K562 (cell line): Measurements from ENCODE around the gene EXD2. TPM values are rescaled to one million over a fixed set of nuclear protein-coding genes. Genes with fewer than 3 reads are reported as not detected.

Experiments
- ATAC-seq: fragments of 200-7000 bp; cut with Tn5 transposase; 3 replicates; pipeline ENCODE4 v1.9.1; 2020; ENCODE audit warnings: moderate library complexity
- BruUV-seq: library from RNA; stranded (reverse); fragments of 400-500 nt; replicated peaks from 2 replicates; lab custom pipeline; 2021; lab: Mats Ljungman, UMichigan
- CTCF ChIA-PET: fragments of 300-600 bp; formaldehyde crosslinking; extraction: SDS; loops from one replicate; lab custom pipeline; 2021; ENCODE audit warnings: low intra/inter-chr PET ratio; lab: Yijun Ruan, JAX
- POLR2A ChIA-PET: fragments of 300-600, 350-650 bp; sonication (Branson Sonifier 250); formaldehyde crosslinking; extraction: SDS; loops from one replicate; lab custom pipeline; 2021; ENCODE audit warnings: antibody characterized with exemption, inconsistent platforms; lab: Yijun Ruan, JAX
- DNase-seq, 4 experiments: peaks; one replicate each; pipeline versions ENCODE4 v3.0.0 to v3.0.0-alpha.2; 2011 to 2018; ENCODE audit warnings: low spot score in 3 of 4, mixed read lengths in 3 of 4; ENCODE audit errors: extremely low read depth in 1 of 4
- FAIRE-seq: peaks from 2 replicates; lab custom pipeline; 2011; peaks lifted over from hg19 to GRCh38; lab: Jason Lieb, UNC
- H2AFZ ChIP-seq: 2 replicates; pipeline ENCODE4 v1.6.0; 2011; ENCODE audit warnings: low read depth, low read length, control low read depth, inconsistent platforms
- H3K27ac ChIP-seq: fragments of 200-600 bp; 3 replicates; pipeline ENCODE4 v1.8.0; 2011; ENCODE audit warnings: low read depth, mild to moderate bottlenecking, control low read depth, inconsistent platforms, low read length, moderate library complexity, mixed read lengths; ENCODE audit errors: extremely low read depth
- H3K27me3 ChIP-seq, 2 experiments: fragments of 300-600 bp in 1 of 2; 2 replicates in 1 of 2; 3 replicates in 1 of 2; pipeline versions ENCODE4 v1.6.0 to v1.8.0; 2011; ENCODE audit warnings: inconsistent platforms in 2 of 2, low read length in 2 of 2, mild to moderate bottlenecking in 1 of 2, mixed read lengths in 1 of 2, moderate library complexity in 1 of 2; ENCODE audit not compliant: control insufficient read depth in 2 of 2, insufficient read depth in 2 of 2
- H3K36me3 ChIP-seq: fragments of 300-600 bp; 3 replicates; pipeline ENCODE4 v1.8.0; 2011; ENCODE audit warnings: mild to moderate bottlenecking, low read length, inconsistent platforms; ENCODE audit not compliant: control insufficient read depth, insufficient read depth
- H3K4me1 ChIP-seq, 2 experiments: fragments of 200-600 bp in 1 of 2; replicated peaks in 1 of 2; 2 replicates in 1 of 2; 3 replicates in 1 of 2; pipeline versions ENCODE4 v1.5.1 to v1.8.0; 2011; ENCODE audit warnings: inconsistent platforms in 2 of 2, low read length in 2 of 2, mild to moderate bottlenecking in 1 of 2, mixed read lengths in 1 of 2, moderate library complexity in 1 of 2; ENCODE audit not compliant: control insufficient read depth in 2 of 2, insufficient read depth in 2 of 2
- H3K4me2 ChIP-seq: 2 replicates; pipeline ENCODE4 v1.6.1; 2011; ENCODE audit warnings: low read length, control low read depth, inconsistent platforms, mixed read lengths; ENCODE audit not compliant: insufficient read depth
- H3K4me3 ChIP-seq: fragments of 200-600 bp; sonication (generic), shearing (Covaris generic); 2 replicates; pipeline ENCODE4 v1.5.1; 2016; ENCODE audit warnings: control low read depth, inconsistent platforms
- H3K79me2 ChIP-seq: fragments of 200-600 bp; 3 replicates; pipeline ENCODE4 v1.8.0; 2011; ENCODE audit warnings: low read length, inconsistent platforms; ENCODE audit not compliant: control insufficient read depth, insufficient read depth
- H3K9ac ChIP-seq, 2 experiments: 2 replicates each; pipeline versions ENCODE4 v1.6.0 to v1.6.1; 2011; ENCODE audit warnings: low read depth in 2 of 2, low read length in 2 of 2, control low read depth in 1 of 2, inconsistent platforms in 1 of 2, mild to moderate bottlenecking in 1 of 2, mixed read lengths in 1 of 2; ENCODE audit not compliant: insufficient read depth in 1 of 2
- H3K9me1 ChIP-seq: one replicate; pipeline ENCODE4 v1.6.0; 2011; ENCODE audit warnings: inconsistent platforms, mild to moderate bottlenecking, low read length, moderate library complexity; ENCODE audit not compliant: control insufficient read depth, insufficient read depth
- H3K9me3 ChIP-seq: replicated peaks from 2 replicates; pipeline ENCODE4 v1.5.1; 2011; ENCODE audit warnings: low read depth, low read length, inconsistent platforms; ENCODE audit not compliant: control insufficient read depth, insufficient read depth
- H4K20me1 ChIP-seq: replicated peaks from 2 replicates; pipeline ENCODE4 v1.6.1; 2011; ENCODE audit warnings: low read length, inconsistent platforms, mixed read lengths; ENCODE audit not compliant: control insufficient read depth, insufficient read depth
- CEBPB ChIP-seq: fragments of 450-650 bp; IDR thresholded peaks from 2 replicates; pipeline ENCODE4 v1.6.1; 2016; ENCODE audit warnings: missing genetic modification characterization, missing compliant biosample characterization
- ELF4 ChIP-seq: fragments of 450-650 bp; formaldehyde crosslinking; IDR thresholded peaks from 2 replicates; pipeline ENCODE4 v1.4.0; 2022; ENCODE audit warnings: missing genetic modification characterization
- HINFP ChIP-seq: fragments of 450-650 bp; conservative IDR thresholded peaks from 2 replicates; pipeline ENCODE4 v1.6.1; 2016; ENCODE audit warnings: missing genetic modification characterization, low read depth, mild to moderate bottlenecking, control low read depth, missing compliant biosample characterization
- NFE2 ChIP-seq: IDR thresholded peaks from 2 replicates; pipeline ENCODE4 v1.6.1; 2014; ENCODE audit warnings: antibody characterized with exemption, low read depth
- PCBP1 ChIP-seq: fragments of 200-400 bp; formaldehyde crosslinking; IDR thresholded peaks from 2 replicates; pipeline ENCODE4 v1.6.1; 2018; ENCODE audit warnings: mild to moderate bottlenecking, low read depth, low read length; ENCODE audit not compliant: poor library complexity, severe bottlenecking
- RFX1 ChIP-seq: fragments of 450-650 bp; IDR thresholded peaks from 2 replicates; pipeline ENCODE4 v1.6.1; 2016; ENCODE audit warnings: mild to moderate bottlenecking, moderate library complexity
- WGBS: fragments of 100-300 bp; shearing (Covaris generic); methylation state at CpG from one replicate; pipeline ENCODE4 v1.1.6; 2016; ENCODE audit warnings: low coverage, mixed read lengths; ENCODE audit not compliant: insufficient coverage; ENCODE audit errors: missing lambda C conversion rate; 5-methylcytosine and 5-hydroxymethylcytosine counted together
- in situ Hi-C: fragments of 300-500 bp; cut with MboI; formaldehyde crosslinking; loops from 4 replicates; pipeline ENCODE4 v1.15.0; 2018; ENCODE audit warnings: inconsistent platforms, mixed read lengths
- intact Hi-C: fragments of 100-400 bp; cut with micrococcal nuclease; formaldehyde crosslinking; loops from 2 replicates; pipeline ENCODE4 v1.14.2; 2022
- polyA plus RNA-seq, 8 experiments: library from polyadenylated mRNA; depleted of rRNA in 4 of 8; stranded (reverse) in 5 of 8; unstranded in 3 of 8; fragments of >200 nt; fragmentation: Nextera tagmentation in 2 of 8; fragmentation: Illumina TruSeq in 1 of 8; extraction: Ambion mirVana in 2 of 8; extraction: Trizol in 1 of 8; gene quantifications; 2 replicates each; pipeline versions ENCODE4 v1.2.1 to v1.2.3, GENCODE V29; 2011 to 2014; ENCODE audit warnings: inconsistent platforms in 1 of 8, missing spikeins in 1 of 8
- total RNA-seq, 7 experiments: library from RNA; depleted of rRNA in 6 of 7; stranded (reverse); fragments of >200 nt in 6 of 7; fragmentation: Illumina TruSeq in 2 of 7; extraction: Trizol in 2 of 7; gene quantifications; 2 replicates each; pipeline versions ENCODE4 v1.2.1 to v1.2.3, GENCODE V29; 2011 to 2021; ENCODE audit warnings: low replicate concordance in 1 of 7

The EXD2 gene
- total and polyA plus RNA-seq, 9 of the 15 experiments (the other 6 are each of a cell fraction or from before 2014, with no cell fraction given), result 1.6 to 7.5 (median 3.7) TPM

DNA sequence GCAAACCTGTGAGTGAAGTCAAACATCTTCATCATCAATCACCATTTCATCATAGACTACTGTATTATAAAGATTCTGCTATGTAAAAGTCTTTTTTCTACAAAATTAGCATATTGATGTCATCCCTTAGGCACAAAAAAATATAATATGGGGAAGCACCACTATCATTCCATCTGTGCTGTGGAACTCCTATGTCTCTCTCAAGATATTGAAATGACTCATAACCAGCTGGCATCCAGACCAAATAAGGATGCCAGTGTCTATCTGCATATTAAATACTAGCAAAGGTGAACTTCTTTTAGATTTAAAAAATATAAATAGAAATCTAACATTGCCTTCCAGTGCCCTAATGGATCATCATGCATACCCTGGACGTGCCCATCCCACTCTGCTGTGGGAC is 20.5 kb upstream of the EXD2 start (continued):
- no peak for TF ChIP-seq CEBPB (tag)

DNA sequence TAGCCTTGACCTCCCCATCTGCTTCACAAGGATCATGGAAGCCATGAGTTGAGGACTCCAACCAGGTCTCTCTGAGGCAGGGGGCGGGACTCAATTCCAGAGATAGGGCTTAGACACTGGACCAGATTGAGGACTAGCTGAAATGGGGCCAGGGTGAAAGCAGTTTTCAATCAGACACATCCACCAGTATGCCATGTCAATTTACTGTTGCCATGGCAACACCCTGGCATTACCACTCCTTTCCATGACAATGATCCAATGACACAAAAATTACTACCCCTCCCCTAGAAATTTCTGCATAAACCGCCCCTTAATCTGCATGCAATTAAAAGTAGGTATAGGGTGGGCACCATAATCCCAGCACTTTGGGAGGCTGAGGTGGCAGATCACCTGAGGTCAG is 19.7 kb upstream of the EXD2 start:
- intact Hi-C loops, result no loop called here
- no peak overlapping the region for H3K4me2 ChIP-seq
- H3K9me1 ChIP-seq, result no peaks in the 10 kb centered on the region
- no peaks in the 10 kb centered on the region for H3K9me3 ChIP-seq
- DNase-seq (no peak), FAIRE-seq (no peak), ATAC-seq (no peak)
- H2AFZ ChIP-seq, result no peak overlapping the region
- POLR2A ChIA-PET, result no interaction called here
- H3K27ac ChIP-seq, result no peak overlapping the region
- H3K36me3 ChIP-seq, result no peaks in the 10 kb centered on the region
- in situ Hi-C loops, result no loop called here
- H4K20me1 ChIP-seq, result no peaks in the 10 kb centered on the region
- CTCF ChIA-PET, result no interaction called here
- no peaks in the 10 kb centered on the region for H3K27me3 ChIP-seq
- H3K79me2 ChIP-seq, result no peaks in the 10 kb centered on the region
- no peaks in the 10 kb centered on the region for H3K4me1 ChIP-seq
- no TSS peak for BruUV-seq
- H3K9ac ChIP-seq, result no peak overlapping the region
- no peak overlapping the region for H3K4me3 ChIP-seq
- no peak for TF ChIP-seq PCBP1
- TF ChIP-seq RFX1, result peak; percentile 79
- TF ChIP-seq NFE2, result no peak
- 0 out of 2 replicates have a peak, but pooled peaks have one; percentile 24 for TF ChIP-seq HINFP (tag)
- TF ChIP-seq ELF4 (CRISPR knock-in tag), result no peak
- WGBS, result 0% methylated on average over 1 of the region's 2 CpGs
